HG02798 (cell line): ENCODE measurements around the gene ANKHD1.

Experiments used
- ATAC-seq: cut with Tn5 transposase; IDR thresholded peaks from one replicate; pipeline ENCODE4 v1.9.1; 2021; ENCODE audit warnings: mild to moderate bottlenecking; ENCODE audit not compliant: unreplicated experiment, poor library complexity

The ANKHD1 gene

DNA sequence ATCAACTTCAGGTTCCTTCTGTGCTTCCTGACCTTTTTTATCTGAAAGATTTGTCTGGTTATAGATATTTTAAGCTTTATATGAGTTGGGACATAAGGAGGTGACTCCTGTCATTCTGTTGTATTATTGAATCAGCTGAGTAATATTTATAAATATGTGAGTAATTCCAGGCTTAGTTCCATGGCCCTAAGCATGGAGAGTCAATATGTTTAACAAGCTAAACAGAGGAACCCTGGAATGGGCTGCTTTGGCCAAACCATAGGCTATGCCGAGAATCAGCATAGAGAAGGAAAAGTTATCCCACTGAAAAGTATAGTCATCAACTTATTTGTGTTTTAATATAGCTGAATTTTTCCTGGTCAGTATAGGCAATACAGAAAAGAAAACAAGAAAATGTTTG is 138.6 kb downstream of the ANKHD1 start:
- no peak for ATAC-seq

DNA sequence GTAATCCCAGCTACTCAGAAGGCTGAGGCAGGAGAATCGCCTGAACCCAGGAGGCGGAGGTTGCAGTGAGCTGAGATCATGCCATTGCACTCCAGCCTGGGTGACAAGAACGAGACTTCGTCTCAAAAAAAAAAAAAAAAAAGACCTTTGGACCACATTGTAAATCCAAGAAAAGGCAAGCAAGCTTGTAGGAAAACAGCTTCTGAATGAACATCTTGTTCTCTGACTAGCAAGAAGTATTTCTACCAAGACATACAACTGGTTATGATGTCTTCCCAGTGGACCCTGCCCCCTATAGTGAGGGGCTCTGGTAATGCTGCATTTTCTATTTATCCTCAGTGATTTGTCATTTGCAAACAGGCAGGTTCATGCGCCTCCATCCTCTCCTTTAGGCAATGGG is 141.3 kb downstream of the ANKHD1 start:
- ATAC-seq: no peak

GRCh38 chr5:140544986-140545385 is 143.4 kb downstream of the ANKHD1 start:
- no peak for ATAC-seq

- no peak for ATAC-seq
Observed at GRCh38 chr5:140545606-140546005, 144.0 kb downstream of the ANKHD1 start.

DNA sequence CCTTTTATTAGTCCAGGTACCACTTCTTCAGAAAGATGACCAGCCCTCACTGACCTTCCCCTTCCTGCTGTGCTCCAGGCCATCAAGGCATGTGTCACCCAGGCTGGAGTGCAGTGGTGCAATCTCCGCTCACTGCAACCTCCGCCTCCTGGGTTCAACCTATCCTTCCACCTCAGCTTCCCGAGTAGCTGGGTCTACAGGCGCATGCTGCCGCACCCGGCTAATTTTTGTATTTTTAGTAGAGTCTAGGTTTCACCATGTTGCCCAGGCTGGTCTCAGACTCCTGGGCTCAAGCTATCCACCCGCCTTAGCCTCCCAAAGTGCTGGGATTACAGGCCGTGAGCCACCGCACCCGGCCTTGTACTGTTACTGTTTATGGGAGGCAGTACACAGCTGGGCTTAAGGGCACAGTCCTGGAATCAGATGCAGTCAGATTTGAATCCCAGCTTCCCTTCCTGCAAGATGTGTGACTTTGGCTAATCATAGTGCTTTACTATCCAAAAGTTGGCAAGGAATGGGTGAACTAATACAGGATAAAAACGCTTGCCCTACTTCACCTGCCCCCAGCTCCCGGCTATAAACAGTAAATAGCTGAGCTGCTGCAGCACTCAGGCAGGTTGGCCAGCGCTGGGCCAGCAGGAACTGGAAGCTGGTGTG is 145.3 kb downstream of the ANKHD1 start:
- ATAC-seq: no peak

DNA sequence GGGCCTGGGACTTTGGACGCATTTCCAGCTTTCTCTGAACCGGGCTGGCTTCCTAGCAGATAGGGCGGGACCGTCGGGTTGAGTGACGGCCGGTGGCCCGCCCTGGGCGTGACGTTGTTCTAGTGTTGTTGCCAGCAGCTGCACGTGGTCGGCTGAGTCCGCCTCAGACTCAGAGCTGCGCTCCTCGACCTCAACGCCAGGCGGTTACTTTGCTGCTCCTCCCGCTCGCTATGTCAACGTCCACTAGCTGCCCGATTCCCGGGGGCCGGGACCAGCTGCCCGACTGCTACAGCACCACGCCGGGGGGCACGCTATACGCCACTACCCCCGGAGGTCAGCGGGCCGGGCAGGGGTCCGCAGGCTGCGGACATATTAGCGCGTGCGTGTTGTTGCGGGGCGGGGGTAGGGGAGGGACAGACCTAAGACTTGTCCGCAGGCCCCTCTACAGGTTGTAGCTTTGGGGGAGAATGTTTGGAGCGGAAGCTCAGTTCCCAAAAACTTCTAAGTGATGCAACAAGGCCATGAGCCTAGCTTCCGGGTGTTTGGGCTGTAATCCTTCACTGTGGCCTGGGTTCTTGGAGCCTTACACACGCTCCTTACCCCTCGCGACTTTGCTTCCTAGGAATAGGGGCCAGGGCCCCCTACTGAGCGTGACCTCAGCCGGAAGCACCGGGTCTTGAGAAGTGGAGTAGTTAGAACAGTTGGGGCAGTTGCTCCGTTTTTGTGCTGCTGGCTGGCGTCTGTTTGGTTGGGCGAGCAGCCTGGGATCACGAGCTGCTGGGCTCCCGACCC is 146.1 kb downstream of the ANKHD1 start, which contains the start of gene EIF4EBP3:
EIF4EBP3 (plus strand) TSS at position 155 of the 792 bp plus-strand sequence; CDS start at position 231, 76 bp downstream.
- ATAC-seq: peak; percentile 99

DNA sequence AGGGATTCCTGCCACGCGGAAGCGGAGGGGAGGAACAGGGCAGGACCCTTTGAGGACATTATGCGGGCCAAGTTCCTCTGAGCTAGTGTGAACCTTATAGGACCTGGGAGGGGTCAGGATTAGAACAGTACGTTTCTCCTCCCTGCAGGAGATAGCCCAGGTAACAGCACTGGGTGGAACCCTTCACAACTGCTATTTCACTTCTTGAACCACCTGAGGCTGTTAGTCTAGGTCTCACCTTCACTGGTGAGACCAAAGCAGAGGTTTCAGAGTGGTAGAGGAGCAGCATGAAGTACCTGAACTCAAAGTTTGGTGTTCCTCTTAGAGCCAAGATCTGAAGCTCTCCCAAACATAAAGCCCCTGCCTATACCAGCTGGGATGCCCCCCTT is 146.7 kb downstream of the ANKHD1 start:
- ATAC-seq: no peak

GRCh38 chr5:140548791-140549190 is 147.2 kb downstream of the ANKHD1 start:
- ATAC-seq: no peak

GRCh38 chr5:140549237-140550144 is 147.9 kb downstream of the ANKHD1 start:
- no peak for ATAC-seq

GRCh38 chr5:140550147-140551079 is 148.8 kb downstream of the ANKHD1 start:
- no peak for ATAC-seq

DNA sequence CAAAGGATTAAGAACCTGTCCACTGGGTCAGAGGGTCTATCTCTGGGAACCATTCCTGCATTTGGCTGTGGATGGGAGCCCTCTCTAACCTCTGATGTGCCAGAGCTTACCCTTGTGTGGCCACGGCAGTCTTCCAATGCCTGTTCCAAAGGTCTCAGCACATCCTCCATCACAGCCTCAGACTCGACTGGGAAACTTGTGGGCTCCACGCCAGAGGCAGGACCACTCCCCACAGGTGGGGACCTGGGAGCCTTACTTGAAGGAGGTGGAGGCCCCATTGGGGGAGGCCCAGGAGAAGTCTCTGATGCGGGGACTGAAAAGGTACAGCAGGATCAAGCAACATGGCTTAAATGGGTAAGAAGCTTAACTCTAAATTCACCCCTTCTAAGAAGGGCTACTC is 150.2 kb downstream of the ANKHD1 start:
- ATAC-seq: no peak

- no peak for ATAC-seq
Observed at GRCh38 chr5:140553657-140554056, 152.0 kb downstream of the ANKHD1 start.

DNA sequence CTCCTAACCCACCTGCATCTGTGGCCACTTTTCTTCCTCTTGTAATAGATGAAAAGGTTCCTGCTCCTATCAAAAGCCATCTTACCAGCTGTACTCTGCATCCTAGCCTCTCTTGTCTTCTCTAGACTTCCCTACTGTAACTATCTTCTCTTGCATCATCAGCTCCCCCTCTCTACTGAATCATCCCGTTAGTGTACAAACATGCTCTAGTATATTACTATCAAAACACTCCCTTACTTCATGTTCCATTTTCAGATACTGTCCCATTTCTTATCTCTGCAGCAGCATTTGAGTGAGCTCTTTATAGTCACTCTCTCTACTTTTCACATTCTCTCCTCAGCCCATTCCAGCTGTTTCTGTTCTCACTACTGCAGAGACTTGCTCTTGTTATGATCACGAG is 152.8 kb downstream of the ANKHD1 start:
- ATAC-seq: no peak

DNA sequence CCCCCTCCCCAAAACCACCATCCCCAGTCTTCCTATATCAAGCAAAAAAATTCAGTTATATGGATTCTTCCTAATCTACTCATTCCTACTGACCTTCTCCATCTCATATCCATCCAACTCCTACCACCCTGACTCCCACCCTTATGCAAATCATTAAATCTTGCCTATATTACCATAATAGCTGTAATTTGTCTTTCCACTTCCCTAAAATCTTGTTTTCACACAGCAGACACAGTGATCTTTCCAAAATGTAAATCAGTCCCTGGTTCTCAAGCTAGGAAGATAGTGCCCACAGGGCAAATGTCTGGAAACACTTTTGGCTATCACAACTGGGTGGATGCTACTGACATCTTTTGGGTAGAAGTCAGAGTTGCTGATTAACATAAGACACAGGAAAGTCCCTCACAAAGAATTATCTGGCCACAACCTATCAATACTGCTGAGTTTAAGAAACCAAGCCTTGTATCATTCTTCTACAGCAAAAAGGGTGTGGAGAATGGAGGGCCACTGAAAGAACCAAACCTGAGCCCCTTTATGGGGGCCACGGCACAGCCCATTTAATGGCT is 154.2 kb downstream of the ANKHD1 start:
- ATAC-seq: peak; percentile 31

- no peak for ATAC-seq
Observed at GRCh38 chr5:140556438-140556837, 154.8 kb downstream of the ANKHD1 start.

GRCh38 chr5:140557136-140557805 is 155.6 kb downstream of the ANKHD1 start, which contains the start of gene SRA1:
SRA1 (minus strand) TSS chr5:140557473; CDS start chr5:140557452, 21 bp downstream.
- ATAC-seq: peak; percentile 92

- no peak for ATAC-seq
Observed at GRCh38 chr5:140557965-140558364, 156.3 kb downstream of the ANKHD1 start.

- ATAC-seq: no peak
Observed at GRCh38 chr5:140558542-140558941, 156.9 kb downstream of the ANKHD1 start.

DNA sequence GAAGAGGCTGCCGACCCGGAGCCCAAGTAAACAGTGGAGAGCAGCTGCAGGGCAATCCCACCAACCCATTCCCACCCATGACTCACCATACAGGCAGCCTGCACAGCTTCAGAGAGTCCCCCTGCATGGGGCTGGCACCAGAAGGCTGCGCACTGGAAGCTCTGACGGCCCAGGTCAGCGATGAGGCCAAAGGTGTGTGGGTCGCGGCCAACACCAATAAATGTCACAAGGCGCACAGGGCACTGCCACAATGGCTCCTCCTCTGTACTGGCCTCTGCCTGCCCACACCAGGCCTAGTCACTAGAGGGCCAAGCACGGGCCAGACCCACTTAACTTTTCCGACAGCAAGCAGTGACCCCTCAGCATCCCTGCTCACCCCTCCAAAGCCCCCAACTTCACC is 158.6 kb downstream of the ANKHD1 start:
- no peak for ATAC-seq
